ENCODE measurements around the gene TMEM156.

DNA sequence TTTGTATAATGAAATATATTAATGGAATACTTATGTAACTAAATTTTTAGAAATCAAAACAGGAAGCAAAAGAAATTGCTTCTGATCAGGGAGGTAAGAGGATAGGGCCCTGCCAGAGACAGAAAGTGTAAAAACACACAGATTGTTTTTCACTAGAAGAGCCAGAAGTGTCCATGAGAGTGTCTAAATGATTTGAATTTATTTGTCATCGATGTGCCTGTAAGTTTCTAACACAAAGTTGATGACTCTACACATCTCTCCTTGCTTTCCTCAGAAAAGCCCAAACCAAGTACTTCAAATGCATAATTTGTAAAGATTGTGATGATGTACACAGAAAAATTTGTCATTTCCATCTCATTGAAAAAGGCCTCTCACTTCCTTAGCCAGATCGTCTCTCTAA lies 80.6 kb downstream of the TMEM156 start:
- TF ChIP-seq, protein P1, sequence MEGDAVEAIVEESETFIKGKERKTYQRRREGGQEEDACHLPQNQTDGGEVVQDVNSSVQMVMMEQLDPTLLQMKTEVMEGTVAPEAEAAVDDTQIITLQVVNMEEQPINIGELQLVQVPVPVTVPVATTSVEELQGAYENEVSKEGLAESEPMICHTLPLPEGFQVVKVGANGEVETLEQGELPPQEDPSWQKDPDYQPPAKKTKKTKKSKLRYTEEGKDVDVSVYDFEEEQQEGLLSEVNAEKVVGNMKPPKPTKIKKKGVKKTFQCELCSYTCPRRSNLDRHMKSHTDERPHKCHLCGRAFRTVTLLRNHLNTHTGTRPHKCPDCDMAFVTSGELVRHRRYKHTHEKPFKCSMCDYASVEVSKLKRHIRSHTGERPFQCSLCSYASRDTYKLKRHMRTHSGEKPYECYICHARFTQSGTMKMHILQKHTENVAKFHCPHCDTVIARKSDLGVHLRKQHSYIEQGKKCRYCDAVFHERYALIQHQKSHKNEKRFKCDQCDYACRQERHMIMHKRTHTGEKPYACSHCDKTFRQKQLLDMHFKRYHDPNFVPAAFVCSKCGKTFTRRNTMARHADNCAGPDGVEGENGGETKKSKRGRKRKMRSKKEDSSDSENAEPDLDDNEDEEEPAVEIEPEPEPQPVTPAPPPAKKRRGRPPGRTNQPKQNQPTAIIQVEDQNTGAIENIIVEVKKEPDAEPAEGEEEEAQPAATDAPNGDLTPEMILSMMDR (tag by site-specific recombination; IDR thresholded peaks at IDR 0.05): no peak
- TF ChIP-seq, protein P2, sequence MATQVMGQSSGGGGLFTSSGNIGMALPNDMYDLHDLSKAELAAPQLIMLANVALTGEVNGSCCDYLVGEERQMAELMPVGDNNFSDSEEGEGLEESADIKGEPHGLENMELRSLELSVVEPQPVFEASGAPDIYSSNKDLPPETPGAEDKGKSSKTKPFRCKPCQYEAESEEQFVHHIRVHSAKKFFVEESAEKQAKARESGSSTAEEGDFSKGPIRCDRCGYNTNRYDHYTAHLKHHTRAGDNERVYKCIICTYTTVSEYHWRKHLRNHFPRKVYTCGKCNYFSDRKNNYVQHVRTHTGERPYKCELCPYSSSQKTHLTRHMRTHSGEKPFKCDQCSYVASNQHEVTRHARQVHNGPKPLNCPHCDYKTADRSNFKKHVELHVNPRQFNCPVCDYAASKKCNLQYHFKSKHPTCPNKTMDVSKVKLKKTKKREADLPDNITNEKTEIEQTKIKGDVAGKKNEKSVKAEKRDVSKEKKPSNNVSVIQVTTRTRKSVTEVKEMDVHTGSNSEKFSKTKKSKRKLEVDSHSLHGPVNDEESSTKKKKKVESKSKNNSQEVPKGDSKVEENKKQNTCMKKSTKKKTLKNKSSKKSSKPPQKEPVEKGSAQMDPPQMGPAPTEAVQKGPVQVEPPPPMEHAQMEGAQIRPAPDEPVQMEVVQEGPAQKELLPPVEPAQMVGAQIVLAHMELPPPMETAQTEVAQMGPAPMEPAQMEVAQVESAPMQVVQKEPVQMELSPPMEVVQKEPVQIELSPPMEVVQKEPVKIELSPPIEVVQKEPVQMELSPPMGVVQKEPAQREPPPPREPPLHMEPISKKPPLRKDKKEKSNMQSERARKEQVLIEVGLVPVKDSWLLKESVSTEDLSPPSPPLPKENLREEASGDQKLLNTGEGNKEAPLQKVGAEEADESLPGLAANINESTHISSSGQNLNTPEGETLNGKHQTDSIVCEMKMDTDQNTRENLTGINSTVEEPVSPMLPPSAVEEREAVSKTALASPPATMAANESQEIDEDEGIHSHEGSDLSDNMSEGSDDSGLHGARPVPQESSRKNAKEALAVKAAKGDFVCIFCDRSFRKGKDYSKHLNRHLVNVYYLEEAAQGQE (tag by site-specific recombination; IDR thresholded peaks at IDR 0.05): no peak
- TF ChIP-seq ZNF521 (tag by site-specific recombination; IDR thresholded peaks at IDR 0.05): no peak
- no peak for TF ChIP-seq MZF1 (tag by site-specific recombination; IDR thresholded peaks at IDR 0.05; ENCODE audit: borderline replicate concordance)
- TF ChIP-seq ZNF138 (tag by site-specific recombination; IDR thresholded peaks at IDR 0.05; ENCODE audit: borderline replicate concordance): no peak
- TF ChIP-seq ZNF660 (tag by site-specific recombination; IDR thresholded peaks at IDR 0.05): no peak
- no peak for TF ChIP-seq EGR2 (tag by site-specific recombination; IDR thresholded peaks at IDR 0.05; ENCODE audit: low read depth)
- no peak for TF ChIP-seq ZNF140 (tag by site-specific recombination; IDR thresholded peaks at IDR 0.05)
- no peak for TF ChIP-seq ZNF274 (IDR thresholded peaks at IDR 0.05; ENCODE audit: low read length)
- TF ChIP-seq ZNF274 (tag by site-specific recombination; IDR thresholded peaks at IDR 0.05; ENCODE audit: borderline replicate concordance): no peak
- TF ChIP-seq ZSCAN16 (tag by site-specific recombination; IDR thresholded peaks at IDR 0.05): no peak
- no peak for TF ChIP-seq SP2 (tag by site-specific recombination; IDR thresholded peaks at IDR 0.05)
- TF ChIP-seq, protein P3, sequence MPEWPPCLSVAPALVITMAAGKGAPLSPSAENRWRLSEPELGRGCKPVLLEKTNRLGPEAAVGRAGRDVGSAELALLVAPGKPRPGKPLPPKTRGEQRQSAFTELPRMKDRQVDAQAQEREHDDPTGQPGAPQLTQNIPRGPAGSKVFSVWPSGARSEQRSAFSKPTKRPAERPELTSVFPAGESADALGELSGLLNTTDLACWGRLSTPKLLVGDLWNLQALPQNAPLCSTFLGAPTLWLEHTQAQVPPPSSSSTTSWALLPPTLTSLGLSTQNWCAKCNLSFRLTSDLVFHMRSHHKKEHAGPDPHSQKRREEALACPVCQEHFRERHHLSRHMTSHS (tag by site-specific recombination; IDR thresholded peaks at IDR 0.05): no peak
- TF ChIP-seq HOXA7 (CRISPR knock-in tag; IDR thresholded peaks at IDR 0.05; ENCODE audit: borderline replicate concordance): no peak
- TF ChIP-seq, protein P4, sequence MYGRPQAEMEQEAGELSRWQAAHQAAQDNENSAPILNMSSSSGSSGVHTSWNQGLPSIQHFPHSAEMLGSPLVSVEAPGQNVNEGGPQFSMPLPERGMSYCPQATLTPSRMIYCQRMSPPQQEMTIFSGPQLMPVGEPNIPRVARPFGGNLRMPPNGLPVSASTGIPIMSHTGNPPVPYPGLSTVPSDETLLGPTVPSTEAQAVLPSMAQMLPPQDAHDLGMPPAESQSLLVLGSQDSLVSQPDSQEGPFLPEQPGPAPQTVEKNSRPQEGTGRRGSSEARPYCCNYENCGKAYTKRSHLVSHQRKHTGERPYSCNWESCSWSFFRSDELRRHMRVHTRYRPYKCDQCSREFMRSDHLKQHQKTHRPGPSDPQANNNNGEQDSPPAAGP (tag by site-specific recombination; IDR thresholded peaks at IDR 0.05): no peak
